ENCODE measurements around the gene MAEA. TPM values are rescaled to one million over a fixed set of nuclear protein-coding genes. Genes with fewer than 3 reads are reported as not detected.

MAEA gene
- total and polyA plus RNA-seq, 9 of the 15 experiments (the other 6 are each of a cell fraction or from before 2014, with no cell fraction given): 2.1 to 86.5 (median 45.0) TPM

DNA sequence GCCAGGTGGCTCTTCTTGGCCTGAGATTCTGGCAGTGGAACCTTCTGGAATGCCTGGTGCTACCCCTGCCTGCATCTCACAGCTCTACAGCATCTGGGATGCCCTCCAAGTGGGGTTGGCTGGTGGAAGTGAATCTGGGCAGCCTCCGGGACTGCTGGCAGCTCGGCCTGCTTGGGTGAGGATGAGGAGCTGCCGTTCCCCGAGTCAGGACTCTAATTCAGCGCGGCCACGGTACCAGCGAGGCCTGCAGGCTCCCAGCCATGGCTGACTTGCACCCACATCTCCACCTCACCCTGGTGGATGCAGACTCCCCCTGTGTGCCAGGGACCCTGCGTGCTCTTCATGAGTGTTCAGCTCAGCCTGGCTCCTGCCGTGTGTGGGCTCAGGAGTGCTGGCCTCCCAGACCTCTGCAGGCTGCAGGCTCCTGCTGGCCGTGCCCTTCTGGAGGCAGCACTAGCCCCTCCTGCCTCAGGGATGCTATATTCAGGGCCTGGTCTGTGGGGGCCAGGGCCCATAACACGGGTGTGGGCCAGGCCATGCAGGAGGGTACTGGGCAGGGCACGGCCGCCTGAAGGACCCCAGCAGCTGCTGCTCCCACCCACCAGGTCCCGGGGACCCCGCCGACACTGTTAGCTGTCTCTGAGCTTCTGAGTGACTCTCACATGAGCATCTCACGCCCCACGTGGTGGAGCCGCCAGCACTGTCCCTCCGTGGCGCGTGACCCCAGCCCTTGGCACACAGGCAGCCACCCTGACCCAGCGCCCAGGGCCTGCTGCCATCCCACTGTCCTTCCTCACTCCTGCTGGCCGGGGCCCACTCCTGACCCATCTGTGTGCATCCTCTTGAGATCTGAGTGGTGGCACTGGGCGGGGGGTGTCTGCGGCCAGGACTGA lies 67.9 kb downstream of the MAEA start:
- Histone ChIP-seq H3K9me3 (replicated peaks; ENCODE audit: control insufficient read depth, insufficient read depth, low read depth, low read length) (no peaks in the 10 kb centered on the region), H3K4me2 (ENCODE audit: insufficient read depth, low read length) (no peak overlapping the region), H4K20me1 (replicated peaks; ENCODE audit: control insufficient read depth, insufficient read depth, low read length) (peaks cover 4% of the 10 kb centered on the region; the same call in 1 of the 2 replicates), H3K27ac (ENCODE audit: extremely low read depth, low read depth, low read length) (no peak overlapping the region), H3K27me3 (ENCODE audit: control insufficient read depth in 2 of 2, insufficient read depth in 2 of 2, low read length in 2 of 2) (no peaks in the 10 kb centered on the region), H3K9me1 (ENCODE audit: control insufficient read depth, insufficient read depth, low read length) (peaks cover 5% of the 10 kb centered on the region), H3K4me1 (replicated peaks in 1 of 2; ENCODE audit: control insufficient read depth in 2 of 2, insufficient read depth in 2 of 2, low read length in 2 of 2) (peaks cover 0 to 55% of the 10 kb centered on the region in 2 experiments; a peak in 2 of 5 replicates), H3K9ac (ENCODE audit: insufficient read depth in 1 of 2, low read depth in 2 of 2, low read length in 2 of 2) (peak overlapping the region in 1 of 2 experiments; percentile 9; a peak in 1 of 4 replicates), H3K4me3 (no peak overlapping the region), H3K79me2 (ENCODE audit: control insufficient read depth, insufficient read depth, low read length) (no peaks in the 10 kb centered on the region), H3K36me3 (ENCODE audit: control insufficient read depth, insufficient read depth, low read length) (peaks cover 28% of the 10 kb centered on the region; the same call in 2 of the 3 replicates), H2AFZ (ENCODE audit: low read depth, low read length) (no peak overlapping the region)
- no TSS peak for BruUV-seq (replicated peaks)
- intact Hi-C loops (cut with micrococcal nuclease) (loop anchor here (2.0 to 10.0 kb wide), 3 partner anchors 155 to 367 kb away; partner anchors contain the start of genes TACC3 and TMEM129), in situ Hi-C loops (cut with MboI) (no loop called here)
- CTCF ChIA-PET (ENCODE audit: low intra/inter-chr PET ratio): no interaction called here
- ATAC-seq (no peak), DNase-seq (ENCODE audit: extremely low read depth in 1 of 4, low spot score in 3 of 4) (no peak), FAIRE-seq (no peak)
- 89% methylated on average over 22 of the region's 27 CpGs for WGBS (ENCODE audit: insufficient coverage, low coverage, missing lambda C conversion rate)
- POLR2A ChIA-PET: interaction anchor here (0.5 to 1.1 kb wide), 3 partner anchors 11 to 88 kb away, joined by 3 read pairs; no protein-coding TSS in a partner anchor
- TF ChIP-seq KLF10 (CRISPR knock-in tag; IDR thresholded peaks at IDR 0.05) (no peak), FIP1L1 (IDR thresholded peaks at IDR 0.05; ENCODE audit: low read depth, low read length, poor library complexity, severe bottlenecking) (no peak), POLR2G (IDR thresholded peaks at IDR 0.05; ENCODE audit: low read depth, low read length) (0 out of 2 replicates have a peak, but pooled peaks have one; percentile 19)
